NCI-H128 (cell line): Measurements from ENCODE around the gene ZNF778.

ENCODE experiments used
- DNase-seq: peaks from one replicate; lab custom pipeline; 2025; ENCODE audit not compliant: unreplicated experiment; lab: John Stamatoyannopoulos, UW

The ZNF778 gene

DNA sequence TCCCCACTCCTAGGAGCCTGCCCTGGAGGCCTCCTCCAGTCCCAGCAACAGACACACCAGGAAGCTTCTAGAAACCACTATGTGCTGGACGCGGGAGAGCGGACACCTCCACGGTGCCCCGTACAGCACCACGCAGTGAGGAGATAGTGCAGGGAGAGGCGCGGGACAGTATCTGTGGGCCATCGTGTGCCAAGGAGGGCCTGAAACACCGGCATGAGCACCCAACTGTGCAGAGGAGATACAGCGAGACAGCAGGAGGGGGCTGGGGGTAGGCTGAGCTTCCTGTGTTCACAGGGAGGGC, 57.7 kb downstream of the ZNF778 start:
- no peak for DNase-seq

DNA sequence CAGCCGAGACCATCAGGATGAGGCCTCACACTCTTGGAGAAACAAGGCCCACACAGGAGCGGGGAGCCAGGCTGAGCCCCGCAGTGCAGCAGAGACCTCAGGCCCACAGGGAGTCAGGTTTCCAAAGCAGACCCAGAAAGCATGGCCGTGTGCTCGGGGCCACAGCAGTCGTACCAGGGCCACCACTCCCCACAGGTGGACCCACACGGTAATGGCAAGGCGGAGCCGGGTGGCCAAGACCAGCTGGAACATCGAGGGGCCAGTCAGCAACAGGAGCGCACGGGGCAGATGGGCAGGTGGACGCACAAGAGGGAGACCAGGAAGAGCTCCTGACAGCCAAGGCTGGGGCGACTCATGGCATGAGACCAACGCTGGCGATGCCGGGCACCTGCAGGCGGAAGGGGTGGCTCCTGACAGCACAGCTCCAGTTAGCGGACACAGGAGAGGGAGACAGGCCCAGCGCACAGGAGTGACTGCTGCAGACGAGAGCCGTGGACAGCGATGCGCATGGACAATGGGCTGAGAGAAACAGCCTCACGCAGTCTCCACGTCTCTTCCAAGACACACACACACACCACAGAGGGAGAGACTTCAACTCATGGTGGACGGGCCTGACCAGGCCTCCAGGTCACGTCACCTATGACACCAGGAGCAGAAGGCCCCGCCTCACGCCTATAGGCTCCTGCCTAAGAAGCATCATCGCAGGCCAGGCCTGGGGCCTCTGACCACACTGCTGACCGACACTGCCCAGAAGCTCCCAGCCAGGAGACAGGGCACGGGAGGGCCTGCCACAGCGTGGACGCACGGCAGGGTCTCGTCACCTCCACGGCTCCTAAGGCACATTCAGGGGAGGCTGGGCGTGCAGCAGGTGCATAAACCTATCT, 58.6 kb downstream of the ZNF778 start:
- no peak for DNase-seq

DNA sequence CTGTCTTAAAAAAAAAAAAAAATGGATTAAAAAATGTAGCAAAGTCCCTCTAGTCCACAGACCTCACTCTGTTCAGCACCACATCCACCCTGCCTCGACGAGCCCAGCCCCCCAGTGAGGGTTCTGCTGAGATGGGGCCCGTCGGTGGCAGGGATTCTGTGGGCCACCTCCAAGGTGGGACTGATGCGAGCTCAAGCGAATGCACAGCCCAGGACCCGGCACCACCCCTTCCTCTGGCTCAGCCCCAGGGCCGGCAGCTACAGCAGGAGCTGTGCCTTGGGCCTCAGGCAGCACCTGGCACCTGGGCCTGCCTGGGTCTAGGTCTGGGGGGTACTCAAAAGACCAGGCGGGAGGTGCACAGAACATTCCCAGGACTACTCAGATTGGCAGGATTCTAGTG, 59.5 kb downstream of the ZNF778 start:
- no peak for DNase-seq

DNA sequence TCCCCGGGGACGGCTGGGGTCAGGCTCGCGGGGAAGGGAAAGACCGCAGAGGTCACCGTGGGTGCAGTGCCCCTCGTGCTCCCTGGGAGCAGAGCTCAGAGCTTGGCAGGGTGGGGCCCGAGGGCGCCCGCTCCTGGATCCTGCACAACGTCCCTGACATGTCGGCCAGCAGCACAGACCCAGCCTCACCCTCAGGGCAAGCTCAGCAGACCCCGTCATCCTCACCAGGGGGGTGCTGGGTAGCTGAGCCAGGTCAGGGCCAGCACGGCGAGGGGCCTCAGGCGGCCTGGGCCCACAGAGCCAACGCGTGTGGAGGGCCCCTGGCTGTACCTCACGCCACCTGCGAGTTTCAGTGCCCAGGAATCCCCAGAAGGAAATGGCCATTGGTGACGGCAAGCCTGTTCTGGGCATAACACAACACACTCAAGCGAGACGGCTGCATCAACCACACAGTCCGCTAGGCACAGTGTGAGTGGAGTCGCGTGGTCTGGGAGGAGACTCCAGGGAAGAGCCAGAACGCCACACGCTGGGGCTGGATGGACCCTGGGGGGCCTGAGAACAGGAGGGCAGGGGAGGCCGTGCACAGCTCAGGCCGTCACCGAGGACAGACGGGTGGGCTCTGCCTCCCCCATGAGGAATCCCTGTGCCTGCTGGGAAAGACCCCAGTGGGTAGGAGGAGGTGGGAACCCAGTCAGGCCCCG, 60.3 kb downstream of the ZNF778 start:
- no peak for DNase-seq

DNA sequence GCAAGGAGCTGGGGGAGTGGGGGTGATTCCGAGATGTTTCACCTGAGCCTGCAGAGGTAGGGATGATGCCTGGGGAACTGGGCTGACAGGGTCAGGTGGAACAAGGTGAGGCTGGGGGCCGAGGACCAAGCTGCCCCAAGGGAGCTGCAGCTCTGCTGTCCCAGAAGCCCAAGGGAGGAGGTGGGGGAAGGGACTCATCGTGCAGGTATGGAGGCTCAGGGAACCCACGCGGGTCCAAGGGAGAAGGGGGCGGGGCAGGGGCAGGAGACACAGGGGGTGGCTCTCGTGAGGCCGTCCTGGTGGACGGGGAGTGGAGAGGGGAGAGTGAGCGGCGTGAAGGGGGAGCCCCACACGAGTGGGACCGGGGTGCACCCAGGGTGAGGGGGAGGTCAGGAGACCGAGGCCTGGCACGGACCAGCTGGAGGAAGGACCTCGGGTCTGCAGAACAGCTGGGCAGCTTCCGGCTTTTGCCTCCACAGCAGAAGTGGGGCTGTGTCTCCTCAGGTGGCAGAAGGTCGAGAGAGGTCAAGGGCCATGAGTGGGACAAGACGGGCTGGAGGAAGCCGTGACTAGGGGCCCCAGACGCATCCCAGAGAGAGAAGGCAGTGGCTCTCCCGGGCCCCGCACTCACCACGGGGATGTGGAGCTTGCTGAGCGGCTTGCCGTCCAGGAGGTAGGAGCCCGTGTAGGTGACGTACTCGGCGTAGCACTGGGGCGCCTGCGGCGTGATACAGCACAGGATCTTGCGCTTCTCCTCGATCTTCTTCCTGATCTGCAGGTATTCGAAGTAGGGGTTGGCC, 61.1 kb downstream of the ZNF778 start:
- DNase-seq, result no peak

DNA sequence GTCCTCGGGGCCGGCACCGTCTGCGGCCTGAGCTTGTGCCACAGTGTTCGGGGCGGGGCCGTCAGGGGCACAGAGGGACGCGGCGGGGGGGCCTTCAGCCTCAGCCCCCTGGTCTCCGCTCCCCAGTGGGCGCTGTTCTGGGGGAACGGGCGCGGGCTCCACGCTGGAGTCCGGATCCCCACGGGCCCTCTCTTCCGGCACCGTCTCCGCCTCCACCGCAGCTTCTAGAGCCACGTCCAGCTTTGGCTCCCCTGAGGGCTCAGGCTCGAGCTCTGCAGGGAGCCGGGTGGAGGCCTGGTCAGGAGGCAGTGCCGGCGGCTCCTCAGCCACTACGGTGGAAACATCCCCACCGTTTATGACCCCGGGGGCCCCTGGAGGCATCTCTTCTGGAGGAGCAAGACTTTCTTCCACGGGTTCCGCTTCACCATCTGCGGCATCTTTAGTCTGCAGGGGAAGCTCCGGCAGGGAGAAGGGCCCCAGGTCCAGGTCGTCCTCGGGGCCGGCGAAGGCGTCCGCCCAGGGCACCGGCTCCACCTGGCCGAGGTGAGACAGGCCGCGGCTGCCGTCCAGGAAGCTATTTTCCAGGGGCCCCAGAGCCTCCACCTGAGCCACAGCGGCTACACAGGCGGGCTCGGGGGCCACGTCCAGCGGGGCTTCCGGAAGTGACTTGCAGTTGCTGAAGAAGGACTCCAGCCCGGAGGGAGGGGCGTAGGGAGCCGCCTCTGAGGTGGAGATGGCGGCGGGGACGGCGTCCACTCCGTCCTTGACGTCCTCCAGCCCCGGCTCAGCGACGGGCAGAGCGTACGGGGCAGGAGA, 62.4 kb downstream of the ZNF778 start:
- DNase-seq, result no peak

DNA sequence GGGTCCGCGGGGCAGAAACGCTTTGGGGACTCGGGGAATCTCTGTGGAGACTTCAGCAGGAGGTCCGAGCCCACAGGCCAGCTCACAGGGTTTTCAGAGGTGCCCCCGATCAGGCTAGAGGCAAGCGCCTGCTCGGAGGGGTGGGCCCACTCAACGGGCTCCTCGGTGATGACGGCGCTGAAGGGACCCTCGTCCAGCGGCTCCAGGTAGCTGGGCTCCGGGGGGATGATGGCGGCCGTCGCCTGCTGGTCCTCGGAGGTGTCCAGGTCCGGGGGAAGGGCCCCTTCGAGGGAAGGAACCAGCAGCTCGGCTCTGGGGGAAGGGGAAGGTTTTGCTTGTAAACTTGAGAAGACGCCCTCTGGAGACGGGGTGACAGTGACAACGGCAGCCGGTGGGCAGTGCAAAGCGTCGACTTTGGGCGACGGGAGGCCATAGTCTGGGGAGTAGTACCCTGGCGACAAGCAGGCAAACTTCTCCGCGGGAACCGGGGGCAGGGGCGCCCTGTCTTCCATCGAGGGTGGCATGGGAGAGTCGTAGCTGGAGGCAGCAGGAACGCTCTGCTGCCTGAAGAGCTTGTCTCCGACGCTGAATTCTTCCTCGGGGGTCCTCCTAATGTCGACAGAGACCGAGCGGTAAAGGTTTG, 63.2 kb downstream of the ZNF778 start:
- DNase-seq, result no peak

DNA sequence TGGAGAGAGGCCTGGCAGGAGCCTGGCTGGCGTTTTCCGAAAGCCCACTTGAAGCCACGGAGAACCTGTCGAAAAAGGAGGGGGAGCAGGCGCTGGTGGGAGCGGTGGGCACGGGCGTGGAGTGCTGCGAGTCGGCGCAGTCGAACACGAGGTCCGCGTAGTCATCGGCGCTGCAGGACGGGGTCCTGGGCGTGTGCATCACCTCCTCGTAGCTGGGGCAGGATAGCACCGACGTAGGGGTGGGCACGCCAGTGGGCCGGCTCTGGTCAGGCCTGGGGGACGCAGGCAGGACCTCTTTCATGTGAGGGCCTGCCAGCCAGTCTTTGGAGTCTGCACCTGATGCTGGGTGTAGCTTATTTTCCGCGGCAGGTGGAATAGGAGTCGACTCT, 63.7 kb downstream of the ZNF778 start:
- DNase-seq, result no peak

DNA sequence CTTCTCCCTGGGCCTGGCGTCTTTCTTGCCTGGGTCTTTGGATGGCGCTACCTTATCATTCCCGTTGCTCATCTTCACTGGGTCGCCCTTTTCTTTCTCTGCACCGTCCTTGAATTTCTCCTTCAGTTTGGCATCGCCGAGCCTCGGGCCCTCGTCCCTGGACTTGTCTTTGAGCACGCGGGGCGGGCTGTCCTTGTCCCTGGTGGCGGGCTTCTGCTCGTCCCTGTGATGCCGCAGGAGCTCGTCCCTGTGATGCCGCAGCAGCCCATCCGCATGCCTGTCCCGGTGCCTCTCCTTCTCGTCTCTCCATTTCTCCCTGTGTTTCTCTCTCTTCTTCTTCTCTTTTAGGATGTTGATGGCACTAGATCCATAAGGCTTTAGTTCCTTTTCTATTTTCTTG, 64.3 kb downstream of the ZNF778 start:
- no peak for DNase-seq

DNA sequence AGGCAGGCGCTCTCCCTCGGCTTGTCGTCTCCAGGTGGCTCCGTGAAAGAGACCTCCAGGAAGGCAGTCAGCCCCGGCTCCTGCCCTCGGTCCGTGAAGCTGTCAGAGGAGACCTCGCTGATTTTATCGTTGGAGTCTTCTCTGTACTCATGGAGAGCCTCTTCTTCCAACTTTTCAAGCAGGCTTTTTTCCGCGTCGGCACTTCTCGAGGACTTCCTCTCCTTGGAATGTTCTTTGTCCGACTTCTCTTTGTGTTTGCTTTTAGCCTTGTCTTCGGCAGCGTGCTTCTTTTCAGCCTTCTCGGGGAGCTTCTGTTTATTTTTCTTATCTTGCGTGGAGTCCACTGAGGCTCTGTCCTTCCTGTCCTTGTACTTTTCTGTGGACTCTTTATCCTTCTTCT, 65.0 kb downstream of the ZNF778 start:
- DNase-seq, result no peak

DNA sequence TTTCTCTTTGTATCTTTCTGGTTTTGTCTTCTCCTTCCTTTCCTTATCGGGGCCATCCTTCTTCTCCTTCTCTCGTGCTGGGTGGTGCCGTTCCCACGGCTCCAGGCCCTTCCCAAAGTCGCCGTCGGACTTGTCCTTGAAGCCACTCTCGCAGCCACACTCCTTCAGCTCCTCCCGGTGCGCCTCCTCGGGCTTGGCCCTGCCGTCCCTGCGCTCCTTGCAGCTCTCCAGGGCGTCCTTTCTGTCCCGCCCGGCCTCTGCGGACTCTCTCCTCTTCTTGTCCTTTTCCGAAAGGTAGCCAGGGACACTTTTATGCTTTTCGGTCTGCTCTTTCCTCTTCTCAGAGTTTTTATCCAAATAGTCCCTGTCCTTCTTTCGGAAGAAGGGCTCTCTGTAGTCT, 65.9 kb downstream of the ZNF778 start:
- DNase-seq, result no peak

DNA sequence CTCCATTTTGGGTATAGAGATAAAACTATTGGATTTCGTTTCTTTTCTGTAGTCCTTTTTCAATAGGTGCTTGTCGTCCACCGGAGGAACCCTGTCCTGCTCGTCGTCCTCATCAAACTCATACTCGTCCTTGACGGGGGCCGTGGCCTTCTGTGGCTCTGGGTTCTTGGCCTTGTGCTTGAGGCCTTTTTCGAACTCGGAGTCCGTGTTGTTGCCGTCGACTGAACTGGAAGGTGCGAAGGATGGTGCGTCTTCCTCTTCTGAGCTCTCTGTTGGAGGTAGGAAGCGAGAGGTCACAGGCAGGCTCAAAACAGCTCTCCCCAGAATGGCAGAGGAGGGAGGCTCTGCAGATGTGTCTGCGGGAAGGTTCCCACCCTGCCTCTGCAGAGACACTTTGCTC, 67.9 kb downstream of the ZNF778 start:
- DNase-seq, result no peak

DNA sequence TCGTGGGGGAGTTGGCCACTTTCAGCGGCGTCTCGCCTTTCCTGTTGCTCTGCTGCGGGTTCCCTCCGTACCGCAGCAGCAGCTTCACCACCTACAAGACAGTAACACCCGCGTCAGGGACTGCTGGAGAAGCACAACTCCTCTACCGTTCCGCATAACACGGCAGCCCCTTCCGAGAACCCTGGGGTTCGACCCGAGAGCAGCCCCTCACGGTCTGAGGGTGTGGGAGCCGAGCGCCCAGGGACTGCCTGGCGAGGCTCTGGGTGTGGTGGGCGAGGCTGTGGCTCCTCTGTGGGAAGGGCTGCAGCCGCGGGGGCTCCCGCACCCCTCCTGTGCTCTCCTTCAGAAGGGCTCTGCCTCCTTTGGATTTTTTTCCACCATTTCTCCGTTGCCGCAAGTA, 68.6 kb downstream of the ZNF778 start:
- no peak for DNase-seq
